ENCODE data around the gene RGPD3.

Gene RGPD3

DNA sequence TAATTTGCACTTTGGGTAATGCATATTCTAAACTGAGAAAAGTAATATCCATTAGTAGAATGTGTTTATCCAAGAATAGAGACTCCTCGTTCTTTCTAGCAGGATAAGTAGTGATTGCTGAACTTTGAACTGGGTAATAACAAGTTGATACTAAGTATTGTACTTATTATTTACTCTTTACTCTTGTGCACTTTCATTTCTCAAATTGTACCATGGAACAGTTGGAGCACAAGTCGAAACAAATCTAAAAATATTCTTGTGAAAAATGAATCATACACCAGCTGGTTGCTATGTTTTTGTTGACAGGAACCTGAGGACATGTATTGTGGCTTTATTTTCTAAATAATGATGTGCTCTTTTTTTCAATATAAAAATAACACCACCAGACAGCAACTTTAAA is 111.9 kb downstream of the RGPD3 start:
- TF ChIP-seq POLR2AphosphoS5 (IDR thresholded peaks at IDR 0.05; ENCODE audit: low read depth) (no peak), GABPA (IDR thresholded peaks at IDR 0.05; ENCODE audit: low read depth) (no peak), SPI1 (IDR thresholded peaks at IDR 0.05; ENCODE audit: borderline replicate concordance, low read depth) (no peak)
- TF ChIP-seq, protein P1, sequence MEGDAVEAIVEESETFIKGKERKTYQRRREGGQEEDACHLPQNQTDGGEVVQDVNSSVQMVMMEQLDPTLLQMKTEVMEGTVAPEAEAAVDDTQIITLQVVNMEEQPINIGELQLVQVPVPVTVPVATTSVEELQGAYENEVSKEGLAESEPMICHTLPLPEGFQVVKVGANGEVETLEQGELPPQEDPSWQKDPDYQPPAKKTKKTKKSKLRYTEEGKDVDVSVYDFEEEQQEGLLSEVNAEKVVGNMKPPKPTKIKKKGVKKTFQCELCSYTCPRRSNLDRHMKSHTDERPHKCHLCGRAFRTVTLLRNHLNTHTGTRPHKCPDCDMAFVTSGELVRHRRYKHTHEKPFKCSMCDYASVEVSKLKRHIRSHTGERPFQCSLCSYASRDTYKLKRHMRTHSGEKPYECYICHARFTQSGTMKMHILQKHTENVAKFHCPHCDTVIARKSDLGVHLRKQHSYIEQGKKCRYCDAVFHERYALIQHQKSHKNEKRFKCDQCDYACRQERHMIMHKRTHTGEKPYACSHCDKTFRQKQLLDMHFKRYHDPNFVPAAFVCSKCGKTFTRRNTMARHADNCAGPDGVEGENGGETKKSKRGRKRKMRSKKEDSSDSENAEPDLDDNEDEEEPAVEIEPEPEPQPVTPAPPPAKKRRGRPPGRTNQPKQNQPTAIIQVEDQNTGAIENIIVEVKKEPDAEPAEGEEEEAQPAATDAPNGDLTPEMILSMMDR (IDR thresholded peaks at IDR 0.05; ENCODE audit: insufficient read depth, low read length): no peak
- TF ChIP-seq, protein P2, sequence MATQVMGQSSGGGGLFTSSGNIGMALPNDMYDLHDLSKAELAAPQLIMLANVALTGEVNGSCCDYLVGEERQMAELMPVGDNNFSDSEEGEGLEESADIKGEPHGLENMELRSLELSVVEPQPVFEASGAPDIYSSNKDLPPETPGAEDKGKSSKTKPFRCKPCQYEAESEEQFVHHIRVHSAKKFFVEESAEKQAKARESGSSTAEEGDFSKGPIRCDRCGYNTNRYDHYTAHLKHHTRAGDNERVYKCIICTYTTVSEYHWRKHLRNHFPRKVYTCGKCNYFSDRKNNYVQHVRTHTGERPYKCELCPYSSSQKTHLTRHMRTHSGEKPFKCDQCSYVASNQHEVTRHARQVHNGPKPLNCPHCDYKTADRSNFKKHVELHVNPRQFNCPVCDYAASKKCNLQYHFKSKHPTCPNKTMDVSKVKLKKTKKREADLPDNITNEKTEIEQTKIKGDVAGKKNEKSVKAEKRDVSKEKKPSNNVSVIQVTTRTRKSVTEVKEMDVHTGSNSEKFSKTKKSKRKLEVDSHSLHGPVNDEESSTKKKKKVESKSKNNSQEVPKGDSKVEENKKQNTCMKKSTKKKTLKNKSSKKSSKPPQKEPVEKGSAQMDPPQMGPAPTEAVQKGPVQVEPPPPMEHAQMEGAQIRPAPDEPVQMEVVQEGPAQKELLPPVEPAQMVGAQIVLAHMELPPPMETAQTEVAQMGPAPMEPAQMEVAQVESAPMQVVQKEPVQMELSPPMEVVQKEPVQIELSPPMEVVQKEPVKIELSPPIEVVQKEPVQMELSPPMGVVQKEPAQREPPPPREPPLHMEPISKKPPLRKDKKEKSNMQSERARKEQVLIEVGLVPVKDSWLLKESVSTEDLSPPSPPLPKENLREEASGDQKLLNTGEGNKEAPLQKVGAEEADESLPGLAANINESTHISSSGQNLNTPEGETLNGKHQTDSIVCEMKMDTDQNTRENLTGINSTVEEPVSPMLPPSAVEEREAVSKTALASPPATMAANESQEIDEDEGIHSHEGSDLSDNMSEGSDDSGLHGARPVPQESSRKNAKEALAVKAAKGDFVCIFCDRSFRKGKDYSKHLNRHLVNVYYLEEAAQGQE (IDR thresholded peaks at IDR 0.05; ENCODE audit: insufficient replicate concordance, low read depth): no peak
- Histone ChIP-seq H3K27ac (replicated peaks) (no peak overlapping the region), H3K4me3 (replicated peaks; ENCODE audit: insufficient read depth, low read length) (no peak overlapping the region), H3K27me3 (ENCODE audit: insufficient read depth, poor library complexity, severe bottlenecking) (no peaks in the 10 kb centered on the region)
- no peak for DNase-seq (ENCODE audit: low read depth in 1 of 2, low spot score in 1 of 2)

DNA sequence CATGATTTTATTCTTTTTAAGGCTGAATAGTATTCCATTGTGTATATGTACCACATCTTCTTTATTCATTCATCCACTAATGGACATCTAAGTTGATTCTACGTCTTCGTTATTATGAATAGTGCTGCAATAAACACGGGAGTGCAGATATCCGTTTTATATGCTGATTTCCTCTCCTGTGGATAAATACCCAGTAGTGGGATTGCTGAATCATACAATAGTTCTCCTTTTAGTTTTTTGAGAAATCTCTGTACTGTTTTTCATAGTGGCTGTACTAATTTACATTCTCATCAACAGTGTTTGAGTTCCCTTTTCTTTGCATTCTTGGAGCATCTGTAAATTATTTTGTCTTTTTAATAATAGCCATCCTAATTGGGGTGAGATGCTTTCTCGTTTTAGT is 114.5 kb downstream of the RGPD3 start:
- no peak for TF ChIP-seq POLR2AphosphoS5 (IDR thresholded peaks at IDR 0.05; ENCODE audit: low read depth)
- no peak for TF ChIP-seq GABPA (IDR thresholded peaks at IDR 0.05; ENCODE audit: low read depth)
- TF ChIP-seq, protein P1 (IDR thresholded peaks at IDR 0.05; ENCODE audit: insufficient read depth, low read length): no peak
- TF ChIP-seq, protein P2 (IDR thresholded peaks at IDR 0.05; ENCODE audit: insufficient replicate concordance, low read depth): no peak
- no peak for TF ChIP-seq SPI1 (IDR thresholded peaks at IDR 0.05; ENCODE audit: borderline replicate concordance, low read depth)
- Histone ChIP-seq H3K27me3 (ENCODE audit: insufficient read depth, poor library complexity, severe bottlenecking) (no peaks in the 10 kb centered on the region), H3K4me3 (replicated peaks; ENCODE audit: insufficient read depth, low read length) (no peak overlapping the region), H3K27ac (replicated peaks) (no peak overlapping the region)
- no peak for DNase-seq (ENCODE audit: low read depth in 1 of 2, low spot score in 1 of 2)

DNA sequence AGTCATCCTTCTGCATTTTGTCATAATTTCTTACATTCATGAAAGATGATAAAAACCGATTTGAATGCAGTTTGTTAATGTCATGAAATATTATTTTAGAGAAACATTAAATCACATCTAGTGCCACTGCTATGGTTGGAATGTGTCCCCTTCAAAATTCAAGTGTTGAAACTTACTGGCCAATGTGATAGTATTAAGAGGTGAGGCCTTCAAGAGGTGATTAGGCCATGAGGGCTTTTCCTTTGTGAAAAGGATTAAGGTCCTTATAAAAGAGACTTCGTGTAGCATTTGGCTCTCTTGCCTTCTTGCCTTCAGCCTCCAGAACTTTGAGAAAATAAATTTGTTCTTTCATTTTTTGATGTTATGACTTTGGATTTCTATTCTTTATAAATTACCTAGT is 117.2 kb downstream of the RGPD3 start:
- TF ChIP-seq POLR2AphosphoS5 (IDR thresholded peaks at IDR 0.05; ENCODE audit: low read depth): no peak
- TF ChIP-seq, protein P2 (IDR thresholded peaks at IDR 0.05; ENCODE audit: insufficient replicate concordance, low read depth): no peak
- TF ChIP-seq SPI1 (IDR thresholded peaks at IDR 0.05; ENCODE audit: borderline replicate concordance, low read depth): no peak
- TF ChIP-seq, protein P1 (IDR thresholded peaks at IDR 0.05; ENCODE audit: insufficient read depth, low read length): no peak
- TF ChIP-seq GABPA (IDR thresholded peaks at IDR 0.05; ENCODE audit: low read depth): no peak
- Histone ChIP-seq H3K4me3 (replicated peaks; ENCODE audit: insufficient read depth, low read length) (no peak overlapping the region), H3K27ac (replicated peaks) (no peak overlapping the region), H3K27me3 (ENCODE audit: insufficient read depth, poor library complexity, severe bottlenecking) (no peaks in the 10 kb centered on the region)
- DNase-seq (ENCODE audit: low read depth in 1 of 2, low spot score in 1 of 2): no peak

Measured in HL-60 (cell line).